HFFc6 (cell line): ENCODE data around the gene ABHD11. TPM values are rescaled to one million over a fixed set of nuclear protein-coding genes. Genes with fewer than 3 reads are reported as not detected.

Experiments used
- DNase-seq: peaks from one replicate; pipeline ENCODE4 v3.0.0-alpha.2; 2018
- H3K27ac Mint-ChIP-seq: 2 replicates; pipeline ENCODE4 v1.8.0; 2020; ENCODE audit warnings: mild to moderate bottlenecking, mixed read lengths
- H3K27me3 Mint-ChIP-seq: 2 replicates; pipeline ENCODE4 v1.8.0; 2021; ENCODE audit warnings: mild to moderate bottlenecking, moderate library complexity, mixed read lengths; ENCODE audit not compliant: insufficient read depth
- H3K36me3 Mint-ChIP-seq: 2 replicates; pipeline ENCODE4 v1.8.0; 2021; ENCODE audit warnings: low read depth, mixed read lengths
- H3K4me1 Mint-ChIP-seq: 2 replicates; pipeline ENCODE4 v1.8.0; 2020; ENCODE audit warnings: low read depth, mixed read lengths
- H3K4me3 Mint-ChIP-seq: 2 replicates; pipeline ENCODE4 v1.8.0; 2020; ENCODE audit warnings: mild to moderate bottlenecking, moderate library complexity, mixed read lengths
- H3K9me3 Mint-ChIP-seq: 2 replicates; pipeline ENCODE4 v1.8.0; 2020; ENCODE audit warnings: mild to moderate bottlenecking, mixed read lengths
- total RNA-seq, 6 experiments: library from RNA; stranded (reverse); fragmentation: NEBNext Ultra II Directional; extraction: Animal tissue kit (Norgen Biotek cat#: 25700); gene quantifications; 2 replicates in 1 of 6; 3 replicates in 5 of 6; pipeline ENCODE4 v1.2.3, GENCODE V29; 2021
- TF ChIP-seq, protein P1 (sequence below): fragments of 200-600 bp; sonication (generic); IDR thresholded peaks from 2 replicates; pipeline ENCODE4 v1.5.0; 2021; ENCODE audit warnings: antibody characterized with exemption, mild to moderate bottlenecking

The ABHD11 gene
- total RNA-seq, 6 experiments from 2014 or later = 10.3 to 18.6 (median 16.8) TPM

DNA sequence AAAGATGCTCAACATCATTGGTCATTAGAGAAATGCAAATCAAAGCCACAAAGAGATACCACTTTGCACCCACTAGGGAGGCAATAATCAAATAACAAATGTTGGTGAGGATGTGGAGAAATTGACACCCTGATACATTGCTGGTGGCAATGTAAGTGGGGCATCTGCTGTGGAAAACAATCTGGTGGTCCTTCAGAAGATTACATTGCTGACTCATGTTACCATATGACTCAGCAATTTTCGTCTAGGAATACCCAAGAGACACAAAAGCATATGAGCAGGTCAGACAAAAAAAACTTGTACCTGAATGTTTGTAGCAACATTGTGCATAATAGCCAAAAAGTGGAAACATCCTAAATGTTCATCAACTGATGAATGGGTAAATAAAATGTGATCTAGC, 36.3 kb upstream of the ABHD11 start:
- DNase-seq = peak; percentile 1
- Mint-ChIP-seq H3K27me3 (peaks cover 19% of the 10 kb centered on the region), H3K9me3 (no peaks in the 10 kb centered on the region), H3K36me3 (no peaks in the 10 kb centered on the region), H3K27ac (no peak overlapping the region), H3K4me3 (no peak overlapping the region), H3K4me1 (peaks cover 16% of the 10 kb centered on the region)
- TF ChIP-seq, protein P1, sequence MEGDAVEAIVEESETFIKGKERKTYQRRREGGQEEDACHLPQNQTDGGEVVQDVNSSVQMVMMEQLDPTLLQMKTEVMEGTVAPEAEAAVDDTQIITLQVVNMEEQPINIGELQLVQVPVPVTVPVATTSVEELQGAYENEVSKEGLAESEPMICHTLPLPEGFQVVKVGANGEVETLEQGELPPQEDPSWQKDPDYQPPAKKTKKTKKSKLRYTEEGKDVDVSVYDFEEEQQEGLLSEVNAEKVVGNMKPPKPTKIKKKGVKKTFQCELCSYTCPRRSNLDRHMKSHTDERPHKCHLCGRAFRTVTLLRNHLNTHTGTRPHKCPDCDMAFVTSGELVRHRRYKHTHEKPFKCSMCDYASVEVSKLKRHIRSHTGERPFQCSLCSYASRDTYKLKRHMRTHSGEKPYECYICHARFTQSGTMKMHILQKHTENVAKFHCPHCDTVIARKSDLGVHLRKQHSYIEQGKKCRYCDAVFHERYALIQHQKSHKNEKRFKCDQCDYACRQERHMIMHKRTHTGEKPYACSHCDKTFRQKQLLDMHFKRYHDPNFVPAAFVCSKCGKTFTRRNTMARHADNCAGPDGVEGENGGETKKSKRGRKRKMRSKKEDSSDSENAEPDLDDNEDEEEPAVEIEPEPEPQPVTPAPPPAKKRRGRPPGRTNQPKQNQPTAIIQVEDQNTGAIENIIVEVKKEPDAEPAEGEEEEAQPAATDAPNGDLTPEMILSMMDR = no peak

DNA sequence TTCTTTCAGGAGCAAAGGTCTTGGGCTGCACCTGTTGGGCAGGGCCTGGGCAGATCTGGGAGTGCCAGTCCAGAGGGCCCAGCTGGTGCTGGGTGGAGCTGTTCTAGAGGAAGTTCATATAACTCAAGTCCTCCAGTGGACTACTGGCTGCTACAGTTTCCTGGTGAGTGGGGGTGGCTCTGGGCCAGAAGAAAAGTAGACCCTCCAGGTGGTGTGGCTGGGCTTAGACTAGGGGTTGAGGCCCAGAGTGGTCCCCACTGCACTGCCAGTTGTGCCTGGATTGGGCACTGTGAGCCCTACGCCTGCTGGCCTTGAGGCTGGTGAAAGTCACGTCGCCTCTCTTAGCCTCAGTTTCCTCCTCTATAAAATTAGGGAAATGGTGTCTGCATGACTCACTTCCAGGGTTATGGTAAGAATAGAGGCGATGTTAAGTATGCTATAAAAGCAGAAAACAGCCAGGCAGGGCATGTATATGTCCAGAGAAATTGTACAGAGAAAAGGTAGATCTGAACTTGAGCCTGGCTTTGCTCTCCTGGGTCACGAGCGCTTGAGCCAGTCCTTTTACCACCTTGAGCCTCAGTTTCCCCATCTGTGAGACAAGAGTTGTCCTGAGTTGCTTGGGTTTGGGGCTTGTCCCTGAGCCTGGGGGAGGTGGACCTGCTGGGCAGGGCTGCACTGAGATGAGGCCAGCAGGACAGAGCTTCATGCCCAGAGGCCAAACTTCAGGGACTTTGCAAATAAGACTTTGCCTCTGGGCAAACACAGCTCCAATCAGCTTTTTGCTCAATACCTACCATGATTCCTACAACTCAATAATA, 35.3 kb upstream of the ABHD11 start:
- Mint-ChIP-seq H3K9me3 (no peaks in the 10 kb centered on the region), H3K27ac (no peak overlapping the region), H3K36me3 (no peaks in the 10 kb centered on the region), H3K4me1 (peaks cover 16% of the 10 kb centered on the region), H3K27me3 (peaks cover 19% of the 10 kb centered on the region), H3K4me3 (no peak overlapping the region)
- TF ChIP-seq, protein P1 = no peak
- no peak for DNase-seq

DNA sequence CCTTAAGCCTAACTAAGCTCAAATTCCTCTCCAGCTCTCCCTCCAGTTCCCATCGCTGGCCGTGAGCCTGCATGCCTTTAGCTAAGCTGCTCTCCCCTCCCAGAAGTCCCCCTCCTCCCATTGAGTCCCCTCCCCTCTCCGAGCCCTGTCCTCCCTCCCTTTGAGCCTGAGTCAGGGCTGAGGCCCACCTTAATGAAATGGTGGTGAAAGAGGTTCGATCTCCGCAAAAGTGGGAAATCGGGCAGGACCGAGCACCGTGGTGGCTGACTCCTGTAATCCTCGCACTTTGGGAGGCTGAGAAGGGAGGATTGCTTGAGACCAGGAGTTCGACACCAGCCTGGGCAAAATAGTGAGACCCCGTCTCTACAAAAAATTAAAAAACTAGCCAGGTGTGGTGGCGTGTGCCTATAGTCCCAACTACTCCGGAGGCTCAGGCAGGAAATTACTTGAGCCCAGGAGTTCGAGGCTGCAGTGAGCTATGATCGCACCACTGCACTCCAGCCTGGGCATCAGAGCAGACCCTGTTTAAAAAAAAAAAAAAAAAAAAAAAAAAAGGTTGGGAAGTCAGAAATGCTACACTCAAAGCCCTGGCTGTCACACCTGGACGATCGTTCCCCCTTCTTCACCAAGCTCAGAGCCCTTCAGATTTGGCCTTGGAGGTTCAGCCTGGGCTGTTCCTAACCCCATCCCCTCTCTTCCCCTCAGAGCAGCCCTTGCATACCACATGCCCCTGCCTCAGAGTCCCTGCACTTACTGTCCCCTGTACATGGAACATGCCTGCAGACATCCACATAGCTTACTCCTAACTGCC, 32.5 kb upstream of the ABHD11 start:
- Mint-ChIP-seq H3K4me3 (no peak overlapping the region), H3K9me3 (no peaks in the 10 kb centered on the region), H3K27me3 (peaks cover 22% of the 10 kb centered on the region), H3K4me1 (peaks cover 16% of the 10 kb centered on the region), H3K27ac (no peak overlapping the region), H3K36me3 (no peaks in the 10 kb centered on the region; the same call in 1 of the 2 replicates)
- DNase-seq = no peak
- TF ChIP-seq, protein P1 = no peak

DNA sequence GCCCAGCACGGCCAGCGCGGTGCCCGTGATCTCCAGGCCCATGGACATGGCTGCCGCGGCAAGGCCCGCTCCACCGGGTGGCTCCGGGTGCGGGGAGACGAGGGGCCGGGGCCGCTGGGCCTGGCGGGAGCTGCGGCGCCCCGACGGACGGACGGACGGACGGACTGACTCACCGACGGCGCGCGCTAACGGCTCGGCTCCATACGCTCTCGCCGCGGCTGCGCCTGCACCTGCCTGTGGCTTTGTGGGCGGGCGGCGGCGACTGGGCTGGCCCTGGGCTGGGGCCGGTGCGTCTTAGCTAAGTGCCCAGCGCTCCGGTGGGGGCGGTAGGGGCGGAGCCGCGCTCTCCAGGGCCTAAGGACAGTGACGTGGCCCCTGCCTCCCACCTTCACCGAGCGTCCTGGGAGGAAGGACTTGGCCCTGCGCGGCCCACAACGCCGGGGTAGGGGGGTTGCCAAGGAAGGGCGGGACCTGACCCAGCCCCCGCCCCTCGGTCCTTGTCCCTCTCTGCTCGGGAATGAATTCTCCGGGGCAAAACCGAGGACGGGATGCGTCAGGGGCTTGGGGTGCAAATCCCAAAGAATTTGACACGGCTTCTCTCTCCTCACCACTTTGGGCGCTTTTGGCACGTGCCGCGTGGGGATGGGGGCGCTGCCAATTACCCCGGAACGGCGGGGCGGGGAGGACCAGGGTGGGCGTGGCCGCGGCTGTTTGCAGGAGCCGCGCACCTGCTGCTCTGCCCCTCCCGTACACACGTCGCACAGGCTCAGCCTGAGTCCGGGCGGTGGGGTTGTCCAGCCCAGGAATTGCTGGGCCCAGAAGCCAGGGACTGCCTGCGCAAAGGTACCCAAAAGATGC, 31.6 kb upstream of the ABHD11 start, which contains the start of gene CLDN3:
Gene CLDN3 (minus strand): TSS at position 269 of the 858 bp plus-strand sequence. CDS start 221 bp downstream, at position 48.
- H3K36me3 Mint-ChIP-seq = no peaks in the 10 kb centered on the region; the same call in 1 of the 2 replicates
- no peak for DNase-seq
- H3K9me3 Mint-ChIP-seq = no peaks in the 10 kb centered on the region
- peaks cover 15% of the 10 kb centered on the region for H3K4me1 Mint-ChIP-seq
- no peak within 1 kb of the TSS for H3K4me3 Mint-ChIP-seq
- TF ChIP-seq, protein P1 = no peak
- no peak within 1 kb of the TSS for H3K27ac Mint-ChIP-seq
- peaks cover 22% of the 10 kb centered on the region for H3K27me3 Mint-ChIP-seq

DNA sequence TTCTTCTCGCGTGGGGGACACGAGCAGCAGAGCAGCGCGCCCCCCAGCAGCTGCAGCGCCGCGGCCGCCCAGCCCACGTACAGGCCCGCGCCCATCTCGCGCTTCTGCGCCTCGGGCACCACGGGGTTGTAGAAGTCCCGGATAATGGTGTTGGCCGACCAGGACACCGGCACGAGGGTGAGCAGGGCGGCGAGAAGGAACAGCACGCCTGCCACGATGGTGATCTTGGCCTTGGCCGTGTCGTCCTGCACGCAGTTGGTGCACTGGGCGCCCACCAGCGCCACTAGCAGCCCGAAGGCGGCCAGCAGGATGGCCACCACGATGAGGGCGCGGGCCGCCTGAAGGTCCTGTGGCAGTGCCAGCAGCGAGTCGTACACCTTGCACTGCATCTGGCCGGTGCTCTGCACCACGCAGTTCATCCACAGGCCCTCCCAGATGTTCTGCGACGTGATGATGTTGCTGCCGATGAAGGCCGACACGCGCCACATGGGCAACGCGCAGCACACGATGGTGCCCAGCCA, 30.9 kb upstream of the ABHD11 start:
- Mint-ChIP-seq H3K27ac (no peak overlapping the region), H3K27me3 (peaks cover 22% of the 10 kb centered on the region), H3K4me1 (peaks cover 8% of the 10 kb centered on the region), H3K4me3 (no peak overlapping the region), H3K9me3 (no peaks in the 10 kb centered on the region), H3K36me3 (no peaks in the 10 kb centered on the region; the same call in 1 of the 2 replicates)
- no peak for DNase-seq
- TF ChIP-seq, protein P1 = no peak
